ENCODE data around the gene SCFD2.

DNA sequence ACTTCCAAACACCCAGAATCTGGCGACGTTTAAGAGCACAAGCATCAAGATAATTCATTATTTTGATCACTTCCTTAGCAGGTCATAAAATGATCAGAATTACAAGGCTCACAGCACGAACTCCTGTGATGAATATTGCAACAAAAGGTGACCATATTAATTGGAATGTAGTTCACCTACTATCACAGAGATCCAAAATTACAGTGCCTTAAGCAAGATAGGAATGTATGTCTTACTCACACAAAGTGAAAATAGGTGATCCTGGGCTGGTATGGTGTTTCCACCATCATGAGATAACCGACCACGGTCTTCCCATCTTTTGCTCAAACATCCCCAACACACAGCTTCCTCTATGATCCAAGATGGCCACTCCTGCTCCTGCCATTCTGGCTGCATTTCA, 131.2 kb downstream of the SCFD2 start:
- no peak for TF ChIP-seq CTCF (IDR thresholded peaks at IDR 0.05)
- TF ChIP-seq SIN3A (IDR thresholded peaks at IDR 0.05; ENCODE audit: borderline replicate concordance, insufficient read depth, low read depth, low read length): no peak
- no peak for TF ChIP-seq POLR2AphosphoS5 (IDR thresholded peaks at IDR 0.05; ENCODE audit: low read depth, low read length)
- TF ChIP-seq, protein P1, sequence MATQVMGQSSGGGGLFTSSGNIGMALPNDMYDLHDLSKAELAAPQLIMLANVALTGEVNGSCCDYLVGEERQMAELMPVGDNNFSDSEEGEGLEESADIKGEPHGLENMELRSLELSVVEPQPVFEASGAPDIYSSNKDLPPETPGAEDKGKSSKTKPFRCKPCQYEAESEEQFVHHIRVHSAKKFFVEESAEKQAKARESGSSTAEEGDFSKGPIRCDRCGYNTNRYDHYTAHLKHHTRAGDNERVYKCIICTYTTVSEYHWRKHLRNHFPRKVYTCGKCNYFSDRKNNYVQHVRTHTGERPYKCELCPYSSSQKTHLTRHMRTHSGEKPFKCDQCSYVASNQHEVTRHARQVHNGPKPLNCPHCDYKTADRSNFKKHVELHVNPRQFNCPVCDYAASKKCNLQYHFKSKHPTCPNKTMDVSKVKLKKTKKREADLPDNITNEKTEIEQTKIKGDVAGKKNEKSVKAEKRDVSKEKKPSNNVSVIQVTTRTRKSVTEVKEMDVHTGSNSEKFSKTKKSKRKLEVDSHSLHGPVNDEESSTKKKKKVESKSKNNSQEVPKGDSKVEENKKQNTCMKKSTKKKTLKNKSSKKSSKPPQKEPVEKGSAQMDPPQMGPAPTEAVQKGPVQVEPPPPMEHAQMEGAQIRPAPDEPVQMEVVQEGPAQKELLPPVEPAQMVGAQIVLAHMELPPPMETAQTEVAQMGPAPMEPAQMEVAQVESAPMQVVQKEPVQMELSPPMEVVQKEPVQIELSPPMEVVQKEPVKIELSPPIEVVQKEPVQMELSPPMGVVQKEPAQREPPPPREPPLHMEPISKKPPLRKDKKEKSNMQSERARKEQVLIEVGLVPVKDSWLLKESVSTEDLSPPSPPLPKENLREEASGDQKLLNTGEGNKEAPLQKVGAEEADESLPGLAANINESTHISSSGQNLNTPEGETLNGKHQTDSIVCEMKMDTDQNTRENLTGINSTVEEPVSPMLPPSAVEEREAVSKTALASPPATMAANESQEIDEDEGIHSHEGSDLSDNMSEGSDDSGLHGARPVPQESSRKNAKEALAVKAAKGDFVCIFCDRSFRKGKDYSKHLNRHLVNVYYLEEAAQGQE (IDR thresholded peaks at IDR 0.05; ENCODE audit: insufficient read depth in 1 of 2, low read depth in 2 of 2, low read length in 1 of 2): no peak
- TF ChIP-seq TCF7L2 (IDR thresholded peaks at IDR 0.05; ENCODE audit: low read depth, low read length): no peak
